Activated CD4-positive, alpha-beta T cell treated with anti-CD3 and anti-CD28 coated beads, Interleukin-2, amount 10 ng/mL, durations not matched to agents 24 days and 14 days (primary cell): ENCODE measurements around the gene KIF13A. TPM values are rescaled to one million over a fixed set of nuclear protein-coding genes. Genes with fewer than 3 reads are reported as not detected.
"Not testable (repeated sequence)": the region's sequence is repeated elsewhere in the genome, so short reads cannot be mapped to it uniquely, and the experiment has no call there.

Experiments
- DNase-seq: peaks from one replicate; pipeline ENCODE4 v3.0.0; 2022
- H3K27ac Mint-ChIP-seq: one replicate; pipeline ENCODE4 v1.8.0; 2022; ENCODE audit warnings: mild to moderate bottlenecking, mixed read lengths
- H3K27me3 Mint-ChIP-seq: one replicate; pipeline ENCODE4 v1.8.0; 2022; ENCODE audit warnings: mixed read lengths
- H3K36me3 Mint-ChIP-seq: one replicate; pipeline ENCODE4 v1.8.0; 2022; ENCODE audit warnings: low read depth, mild to moderate bottlenecking, mixed read lengths
- H3K4me1 Mint-ChIP-seq: one replicate; pipeline ENCODE4 v1.8.0; 2021; ENCODE audit warnings: mixed read lengths
- H3K4me3 Mint-ChIP-seq: one replicate; pipeline ENCODE4 v1.8.0; 2022; ENCODE audit warnings: mild to moderate bottlenecking, moderate library complexity, mixed read lengths
- H3K9me3 Mint-ChIP-seq: one replicate; pipeline ENCODE4 v1.8.0; 2021; ENCODE audit warnings: mixed read lengths
- intact Hi-C: fragments of 100-400 bp; cut with micrococcal nuclease; formaldehyde crosslinking; loops from one replicate; pipeline ENCODE4 v1.15.1; 2023
- total RNA-seq: library from RNA; stranded (reverse); gene quantifications from 2 replicates; pipeline ENCODE4 v1.2.3, GENCODE V29; 2022

KIF13A gene
- total RNA-seq, 1 donor from 2014 or later = not detected

DNA sequence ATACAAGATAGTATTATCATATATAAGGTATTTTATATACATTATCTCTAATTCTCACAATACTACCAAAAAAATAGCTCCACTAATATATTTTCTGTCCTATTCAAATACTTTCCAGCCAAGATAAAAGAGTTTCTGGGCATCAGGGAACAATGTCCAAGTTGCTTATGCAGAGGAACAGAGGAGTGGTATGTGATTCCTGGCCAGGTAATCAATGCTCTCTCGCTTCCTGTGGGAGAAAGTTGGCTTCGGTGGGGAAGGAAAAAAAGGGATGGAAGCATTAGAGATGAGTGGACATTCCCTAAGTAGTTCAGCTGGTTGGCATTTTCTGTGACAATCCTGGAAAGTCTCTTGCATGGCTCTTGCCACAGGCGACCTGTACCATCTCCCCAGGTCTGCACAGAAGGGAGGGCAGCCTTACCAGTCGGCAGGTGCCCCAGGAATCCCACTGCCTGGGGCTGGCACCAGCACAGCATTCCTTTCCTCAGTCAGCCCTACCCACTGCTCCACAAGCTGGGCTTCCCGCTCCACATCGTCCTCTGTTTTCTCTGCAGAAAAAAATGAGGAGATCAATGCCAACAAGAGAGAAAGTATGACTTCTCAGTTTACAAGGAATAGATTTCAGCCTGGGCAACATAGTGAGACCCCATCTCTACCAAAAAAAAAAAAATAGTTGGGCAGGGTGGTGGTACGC lies 202.2 kb downstream of the KIF13A start:
- H3K36me3 Mint-ChIP-seq = no peaks in the 10 kb centered on the region
- no peaks in the 10 kb centered on the region for H3K4me1 Mint-ChIP-seq
- no peak for DNase-seq
- H3K27ac Mint-ChIP-seq = no peak overlapping the region
- no peak overlapping the region for H3K4me3 Mint-ChIP-seq
- intact Hi-C loops = no loop called here
- peaks cover 5% of the 10 kb centered on the region for H3K27me3 Mint-ChIP-seq
- H3K9me3 Mint-ChIP-seq = no peaks in the 10 kb centered on the region

- Mint-ChIP-seq H3K27me3 (peaks cover 2% of the 10 kb centered on the region), H3K4me1 (no peaks in the 10 kb centered on the region), H3K27ac (no peak overlapping the region), H3K4me3 (no peak overlapping the region), H3K9me3 (no peaks in the 10 kb centered on the region), H3K36me3 (no peaks in the 10 kb centered on the region)
- intact Hi-C loops = no loop called here
- DNase-seq = no peak
These were observed 207.4 kb downstream of the KIF13A start for GRCh38 chr6:17780061-17780460.

- no peaks in the 10 kb centered on the region for H3K4me1 Mint-ChIP-seq
- DNase-seq = no peak
- intact Hi-C loops = no loop called here
- H3K4me3 Mint-ChIP-seq = no peak overlapping the region
- no peak overlapping the region for H3K27ac Mint-ChIP-seq
- H3K27me3 Mint-ChIP-seq = peaks cover 13% of the 10 kb centered on the region
- no peaks in the 10 kb centered on the region for H3K9me3 Mint-ChIP-seq
- no peaks in the 10 kb centered on the region for H3K36me3 Mint-ChIP-seq
These were observed 215.8 kb downstream of the KIF13A start for GRCh38 chr6:17771609-17772008.

DNA sequence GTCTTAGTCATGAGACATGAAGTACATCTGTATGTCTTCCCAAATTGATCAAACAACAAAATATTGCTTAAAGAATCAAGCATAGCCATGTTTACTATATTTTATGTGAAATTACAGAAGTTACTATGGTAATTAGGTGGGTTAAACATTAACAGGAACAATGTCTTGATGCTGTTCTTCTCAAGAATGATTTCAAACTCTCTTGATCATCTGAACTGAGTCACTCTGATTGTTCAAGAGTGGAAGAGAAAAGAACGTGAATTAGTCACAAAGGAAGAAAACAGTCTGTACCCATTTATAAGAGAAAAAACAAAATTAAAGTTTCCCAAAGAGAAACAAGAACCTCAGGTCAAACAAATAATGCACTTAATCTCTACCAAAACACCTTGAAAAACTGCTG lies 218.6 kb downstream of the KIF13A start:
- Mint-ChIP-seq H3K27me3 (peaks cover 21% of the 10 kb centered on the region), H3K36me3 (no peaks in the 10 kb centered on the region)

DNA sequence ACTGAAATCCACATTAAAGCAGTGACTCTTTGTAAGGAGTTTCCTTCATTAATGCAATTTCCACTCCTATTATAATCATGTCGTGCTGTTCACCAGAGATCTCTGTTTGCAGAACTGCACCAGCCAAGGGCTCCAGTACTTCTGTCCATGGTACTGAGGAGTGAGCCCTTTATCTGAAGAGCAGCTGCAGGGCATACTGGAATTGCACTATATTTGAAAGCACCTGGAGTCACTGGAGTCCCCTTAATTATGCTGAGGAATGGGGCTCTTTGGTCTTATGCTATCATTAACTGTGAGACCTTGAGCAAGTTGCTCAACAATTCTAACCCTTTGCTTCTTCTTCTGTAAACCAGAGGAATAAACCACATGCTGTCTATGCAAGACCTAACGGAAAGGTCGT lies 219.0 kb downstream of the KIF13A start:
- DNase-seq = no peak
- Mint-ChIP-seq H3K27ac (no peak overlapping the region), H3K36me3 (no peaks in the 10 kb centered on the region), H3K27me3 (peaks cover 21% of the 10 kb centered on the region), H3K4me1 (peaks cover 1% of the 10 kb centered on the region), H3K4me3 (no peak overlapping the region), H3K9me3 (no peaks in the 10 kb centered on the region)
- intact Hi-C loops = no loop called here

More for the DNA sequence above, 218.6 kb downstream of the KIF13A start:
- Mint-ChIP-seq H3K9me3 (no peaks in the 10 kb centered on the region), H3K4me1 (peaks cover 1% of the 10 kb centered on the region), H3K4me3 (no peak overlapping the region), H3K27ac (no peak overlapping the region)
- no peak for DNase-seq
- intact Hi-C loops = no loop called here

DNA sequence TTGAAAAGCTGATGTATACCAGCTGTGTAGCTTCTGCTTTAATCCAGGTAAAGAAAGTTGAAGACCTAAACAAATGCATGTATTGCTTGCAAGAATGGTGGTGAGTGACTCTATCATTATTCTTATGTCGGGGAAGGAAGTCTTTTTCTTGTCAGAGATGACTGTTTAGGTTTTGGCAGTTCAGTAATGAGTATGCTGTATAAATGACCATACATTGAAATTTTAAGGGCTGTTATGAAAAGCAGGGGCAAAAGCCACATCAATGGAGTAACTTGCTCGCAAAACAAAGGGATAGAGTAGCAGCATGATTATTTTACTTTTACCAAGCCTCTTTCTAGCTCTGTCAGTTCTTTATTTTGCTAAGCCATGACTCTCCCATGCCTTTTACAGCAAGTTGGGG lies 224.8 kb downstream of the KIF13A start:
- Mint-ChIP-seq H3K9me3 (no peaks in the 10 kb centered on the region), H3K36me3 (no peaks in the 10 kb centered on the region), H3K27me3 (peaks cover 19% of the 10 kb centered on the region), H3K4me1 (peaks cover 5% of the 10 kb centered on the region), H3K4me3 (no peak overlapping the region), H3K27ac (no peak overlapping the region)
- intact Hi-C loops = no loop called here
- DNase-seq = no peak

DNA sequence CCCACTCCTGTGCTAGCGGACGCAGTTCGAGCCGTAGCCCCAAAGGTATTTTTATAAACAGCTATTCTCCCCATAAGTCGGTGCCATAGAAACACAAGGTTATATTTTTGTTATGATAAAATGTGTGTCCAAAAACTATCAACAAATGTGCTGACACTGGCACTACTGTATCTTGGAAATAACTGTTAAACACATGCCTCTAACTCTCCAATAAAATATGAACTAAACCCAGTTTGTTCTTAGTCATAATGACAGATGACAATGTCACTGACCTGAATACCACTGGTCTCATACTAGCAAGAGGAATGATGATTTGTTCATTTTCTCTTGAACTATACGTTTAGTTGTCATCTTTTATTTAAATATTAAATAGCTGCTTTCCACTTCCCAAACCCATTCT lies 229.3 kb downstream of the KIF13A start:
- no peak for DNase-seq
- peaks cover 3% of the 10 kb centered on the region for H3K4me1 Mint-ChIP-seq
- no peaks in the 10 kb centered on the region for H3K9me3 Mint-ChIP-seq
- no peak overlapping the region for H3K27ac Mint-ChIP-seq
- H3K36me3 Mint-ChIP-seq = no peaks in the 10 kb centered on the region
- no peak overlapping the region for H3K4me3 Mint-ChIP-seq
- intact Hi-C loops = no loop called here
- peaks cover 10% of the 10 kb centered on the region for H3K27me3 Mint-ChIP-seq

DNA sequence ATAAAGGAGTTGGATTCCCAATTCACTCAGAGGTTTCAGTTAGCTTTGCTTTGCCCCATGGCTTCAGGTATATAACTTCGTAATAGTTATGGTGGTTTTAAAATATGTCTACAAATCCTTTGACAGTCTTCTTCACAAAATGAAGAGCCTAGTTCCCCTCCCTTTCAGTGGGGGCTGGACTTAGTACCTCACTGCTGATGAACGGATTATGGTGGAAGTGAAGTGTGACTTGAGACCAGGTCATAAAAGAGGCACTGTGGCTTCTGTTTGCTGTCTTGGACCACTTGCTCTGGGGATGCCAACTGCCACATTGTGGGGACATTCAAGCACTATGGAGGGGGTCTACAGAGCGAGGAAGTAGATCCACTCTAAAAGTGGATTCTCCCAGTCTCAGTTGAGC lies 233.2 kb downstream of the KIF13A start:
- intact Hi-C loops = no loop called here
- no peak for DNase-seq
- Mint-ChIP-seq H3K27me3 (peaks cover 6% of the 10 kb centered on the region), H3K27ac (no peak overlapping the region), H3K9me3 (no peaks in the 10 kb centered on the region), H3K36me3 (no peaks in the 10 kb centered on the region), H3K4me1 (no peaks in the 10 kb centered on the region), H3K4me3 (no peak overlapping the region)

GRCh38 chr6:17745324-17745723 lies 242.1 kb downstream of the KIF13A start:
- intact Hi-C loops, H3K9me3 Mint-ChIP-seq, H3K4me1 Mint-ChIP-seq, H3K27me3 Mint-ChIP-seq, H3K27ac Mint-ChIP-seq, DNase-seq, H3K36me3 Mint-ChIP-seq, H3K4me3 Mint-ChIP-seq: not testable (repeated sequence)

DNA sequence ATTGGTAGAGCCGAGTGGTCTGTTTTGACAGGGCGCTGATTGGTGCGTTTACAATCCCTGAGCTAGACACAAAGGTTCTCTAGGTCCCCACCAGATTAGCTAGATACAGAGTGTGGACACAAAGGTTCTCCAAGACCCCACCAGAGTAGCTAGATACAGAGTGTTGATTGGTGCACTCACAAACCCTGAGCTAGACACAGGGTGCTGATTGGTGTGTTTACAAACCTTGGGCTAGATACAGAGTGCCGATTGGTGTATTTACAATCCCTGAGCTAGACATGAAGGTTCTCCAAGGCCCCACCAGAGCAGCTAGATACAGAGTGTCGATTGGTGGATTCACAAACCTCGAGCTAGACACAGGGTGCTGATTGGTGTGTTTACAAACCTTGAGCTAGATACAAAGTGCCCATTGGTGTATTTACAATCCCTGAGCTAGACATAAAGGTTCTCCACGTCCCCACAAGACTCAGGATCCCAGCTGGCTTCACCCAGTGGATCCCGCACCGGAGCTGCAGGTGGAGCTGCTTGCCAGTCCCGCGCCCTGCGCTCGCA lies 242.6 kb downstream of the KIF13A start:
- H3K27me3 Mint-ChIP-seq, H3K4me3 Mint-ChIP-seq, DNase-seq, H3K36me3 Mint-ChIP-seq, H3K9me3 Mint-ChIP-seq, H3K27ac Mint-ChIP-seq, intact Hi-C loops, H3K4me1 Mint-ChIP-seq: not testable (repeated sequence)

GRCh38 chr6:17744019-17744756 lies 243.2 kb downstream of the KIF13A start:
- peaks cover 2% of the 10 kb centered on the region for H3K4me1 Mint-ChIP-seq
- intact Hi-C loops = no loop called here
- no peak overlapping the region for H3K4me3 Mint-ChIP-seq
- peaks cover 2% of the 10 kb centered on the region for H3K27me3 Mint-ChIP-seq
- H3K9me3 Mint-ChIP-seq = no peaks in the 10 kb centered on the region
- no peak overlapping the region for H3K27ac Mint-ChIP-seq
- no peaks in the 10 kb centered on the region for H3K36me3 Mint-ChIP-seq
- DNase-seq = no peak

GRCh38 chr6:17741507-17741906 lies 245.9 kb downstream of the KIF13A start:
- DNase-seq = no peak
- Mint-ChIP-seq H3K4me3 (no peak overlapping the region), H3K36me3 (no peaks in the 10 kb centered on the region), H3K9me3 (peaks cover 6% of the 10 kb centered on the region), H3K4me1 (peaks cover 2% of the 10 kb centered on the region), H3K27ac (no peak overlapping the region), H3K27me3 (peaks cover 2% of the 10 kb centered on the region)
- intact Hi-C loops = no loop called here

DNA sequence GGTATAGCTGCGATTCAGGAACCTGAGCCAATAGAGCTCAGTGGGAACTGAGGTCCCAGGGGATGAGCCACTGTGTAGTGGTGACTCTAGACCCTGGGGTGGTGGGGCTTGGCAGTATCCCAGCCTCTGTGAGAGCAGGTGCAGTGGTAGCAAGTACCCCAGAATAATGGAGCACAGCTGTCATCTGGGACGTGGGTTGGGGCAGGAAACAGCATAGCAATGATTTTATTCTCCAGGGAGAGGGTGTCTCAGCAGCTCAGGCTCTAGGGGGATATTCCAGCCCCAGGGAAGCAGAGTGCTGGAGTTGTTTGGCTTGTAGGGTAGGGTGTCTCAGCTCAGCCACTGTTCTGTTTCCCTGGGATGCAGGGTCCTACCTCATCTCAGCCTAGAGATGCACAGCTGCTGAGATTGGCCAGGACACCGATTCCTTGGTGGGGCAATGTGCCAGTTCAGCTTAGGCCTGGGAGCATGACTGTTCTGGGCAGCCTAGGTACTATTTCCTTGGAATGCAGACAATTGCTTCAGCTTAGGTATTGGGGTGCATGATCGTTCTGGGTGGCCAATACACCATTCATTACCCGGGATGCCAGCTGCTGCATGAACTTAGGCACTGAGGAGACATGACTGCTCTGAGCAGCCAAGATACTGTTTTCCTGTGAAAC lies 246.7 kb downstream of the KIF13A start:
- Mint-ChIP-seq H3K9me3 (peaks cover 6% of the 10 kb centered on the region), H3K4me3 (no peak overlapping the region), H3K36me3 (no peaks in the 10 kb centered on the region), H3K27ac (no peak overlapping the region), H3K27me3 (peaks cover 2% of the 10 kb centered on the region), H3K4me1 (peaks cover 2% of the 10 kb centered on the region)
- intact Hi-C loops = no loop called here
- no peak for DNase-seq

- no peaks in the 10 kb centered on the region for H3K36me3 Mint-ChIP-seq
- H3K9me3 Mint-ChIP-seq = peaks cover 6% of the 10 kb centered on the region
- intact Hi-C loops = no loop called here
- no peak for DNase-seq
- H3K4me3 Mint-ChIP-seq = no peak overlapping the region
- H3K4me1 Mint-ChIP-seq = no peaks in the 10 kb centered on the region
- no peaks in the 10 kb centered on the region for H3K27me3 Mint-ChIP-seq
- no peak overlapping the region for H3K27ac Mint-ChIP-seq
These were observed 249.7 kb downstream of the KIF13A start for GRCh38 chr6:17737704-17738252.
